Endothelial cell of umbilical vein (primary cell): ENCODE data around the gene DYNLT5. TPM values are rescaled to one million over a fixed set of nuclear protein-coding genes. Genes with fewer than 3 reads are reported as not detected.

Source experiments
- BruUV-seq: library from RNA; stranded (reverse); fragments of 400-500 nt; replicated peaks from 2 replicates; lab custom pipeline; 2021; lab: Mats Ljungman, UMichigan
- CTCF ChIA-PET: fragments of 300-600, 350-600 bp; sonication (Branson Sonifier 250); formaldehyde crosslinking; loops from one replicate; lab custom pipeline; 2021; ENCODE audit warnings: antibody characterized with exemption, inconsistent platforms; lab: Charles Lee
- POLR2A ChIA-PET: fragments of 300-600, 350-600 bp; sonication (Branson Sonifier 250); formaldehyde crosslinking; loops from one replicate; lab custom pipeline; 2021; ENCODE audit warnings: antibody characterized with exemption, inconsistent platforms; lab: Charles Lee
- DNase-seq: peaks from one replicate; pipeline ENCODE4 v3.0.0-alpha.2; 2011; ENCODE audit warnings: low read depth, low spot score
- FAIRE-seq: peaks from 2 replicates; lab custom pipeline; 2011; peaks lifted over from hg19 to GRCh38; lab: Jason Lieb, UNC
- H2AFZ ChIP-seq: 2 replicates; pipeline ENCODE4 v1.6.0; 2012; ENCODE audit warnings: low read depth, low read length, control low read depth, inconsistent platforms
- H3K27ac ChIP-seq: 2 replicates; pipeline ENCODE4 v1.5.1; 2011; ENCODE audit warnings: low read depth, mild to moderate bottlenecking, control low read depth, low read length, moderate library complexity; ENCODE audit not compliant: insufficient read depth
- H3K27me3 ChIP-seq, 2 experiments: 2 replicates each; pipeline versions ENCODE4 v1.6.0 to v1.6.1; 2011; ENCODE audit warnings: low read length in 2 of 2, mixed read lengths in 1 of 2; ENCODE audit not compliant: control insufficient read depth in 2 of 2, insufficient read depth in 2 of 2
- H3K36me3 ChIP-seq, 2 experiments: 2 replicates in 1 of 2; 3 replicates in 1 of 2; pipeline ENCODE4 v1.5.1; 2011; ENCODE audit warnings: low read length in 2 of 2, mild to moderate bottlenecking in 1 of 2, moderate library complexity in 1 of 2; ENCODE audit not compliant: control insufficient read depth in 2 of 2, insufficient read depth in 2 of 2; ENCODE audit errors: extremely low read depth in 1 of 2
- H3K4me1 ChIP-seq: 3 replicates; pipeline ENCODE4 v1.5.1; 2011; ENCODE audit warnings: mild to moderate bottlenecking, low read length; ENCODE audit not compliant: control insufficient read depth, insufficient read depth; ENCODE audit errors: extremely low read depth
- H3K4me2 ChIP-seq: 2 replicates; pipeline ENCODE4 v1.6.1; 2011; ENCODE audit warnings: low read length, control low read depth, mixed read lengths; ENCODE audit not compliant: insufficient read depth
- H3K4me3 ChIP-seq, 3 experiments: fragments of 200-600 bp in 1 of 3; sonication (generic), shearing (Covaris generic) in 1 of 3; replicated peaks in 1 of 3; 2 replicates each; pipeline ENCODE4 v1.5.1; 2011 to 2016; ENCODE audit warnings: control low read depth in 3 of 3, low read length in 3 of 3, mild to moderate bottlenecking in 2 of 3, inconsistent platforms in 1 of 3, low read depth in 1 of 3, moderate library complexity in 1 of 3; ENCODE audit not compliant: insufficient read depth in 1 of 3
- H3K79me2 ChIP-seq: 2 replicates; pipeline ENCODE4 v1.6.0; 2012; ENCODE audit warnings: low read length, inconsistent platforms; ENCODE audit not compliant: control insufficient read depth, insufficient read depth
- H3K9ac ChIP-seq: replicated peaks from 2 replicates; pipeline ENCODE3; 2011; ENCODE audit warnings: low read length, control low read depth; ENCODE audit not compliant: insufficient read depth; ENCODE audit errors: extremely low read depth
- H3K9me1 ChIP-seq: replicated peaks from 3 replicates; pipeline ENCODE4 v1.6.0; 2011; ENCODE audit warnings: mild to moderate bottlenecking, low read length; ENCODE audit not compliant: control insufficient read depth, insufficient read depth; ENCODE audit errors: extremely low read depth
- H3K9me3 ChIP-seq: replicated peaks from 2 replicates; pipeline ENCODE4 v1.5.1; 2012; ENCODE audit warnings: low read length, inconsistent platforms; ENCODE audit not compliant: control insufficient read depth, insufficient read depth
- H4K20me1 ChIP-seq: replicated peaks from 2 replicates; pipeline ENCODE3; 2011; ENCODE audit warnings: mild to moderate bottlenecking, low read length; ENCODE audit not compliant: control insufficient read depth, insufficient read depth; ENCODE audit errors: extremely low read depth
- CTCF ChIP-seq, 2 donors: IDR thresholded peaks; 1 replicate in 1 of 2; 2 replicates in 1 of 2; pipeline ENCODE4 v1.5.1; 2011; ENCODE audit warnings: low read length in 2 of 2, mild to moderate bottlenecking in 2 of 2, moderate library complexity in 2 of 2, control low read depth in 1 of 2, inconsistent platforms in 1 of 2, low read depth in 1 of 2; ENCODE audit not compliant: insufficient read depth in 1 of 2; ENCODE audit errors: extremely low read depth in 1 of 2
- EZH2 ChIP-seq: IDR thresholded peaks from 2 replicates; pipeline ENCODE4 v1.6.1; 2012; ENCODE audit warnings: borderline replicate concordance, low read depth, mild to moderate bottlenecking, moderate library complexity, low read length, inconsistent platforms; ENCODE audit not compliant: severe bottlenecking
- FOS ChIP-seq: IDR thresholded peaks from 2 replicates; pipeline ENCODE4 v1.6.1; 2011; ENCODE audit warnings: mild to moderate bottlenecking, low read length, moderate library complexity, borderline replicate concordance; ENCODE audit not compliant: insufficient read depth
- GATA2 ChIP-seq: IDR thresholded peaks from 2 replicates; pipeline ENCODE4 v1.7.0; 2011; ENCODE audit warnings: low read depth, mild to moderate bottlenecking, moderate library complexity, mixed read lengths, low read length; ENCODE audit not compliant: insufficient read length, insufficient read depth
- JUN ChIP-seq: IDR thresholded peaks from 2 replicates; pipeline ENCODE4 v1.6.1; 2011; ENCODE audit warnings: borderline replicate concordance, low read depth; ENCODE audit not compliant: insufficient read length, insufficient read depth
- MAX ChIP-seq: IDR thresholded peaks from 2 replicates; pipeline ENCODE4 v1.6.1; 2011; ENCODE audit not compliant: insufficient read depth, insufficient read length
- MYC ChIP-seq: IDR thresholded peaks from one replicate; pipeline ENCODE4 v1.6.1; 2011; ENCODE audit warnings: mild to moderate bottlenecking, low read depth, low read length
- POLR2AphosphoS5 ChIP-seq: IDR thresholded peaks from 2 replicates; pipeline ENCODE4 v1.6.1; 2012; ENCODE audit warnings: low read depth, mild to moderate bottlenecking, control low read depth, low read length, moderate library complexity; ENCODE audit not compliant: insufficient read depth
- dilution Hi-C: fragments of 300-500 bp; cut with MboI; formaldehyde crosslinking; loops from one replicate; pipeline ENCODE4 v1.15.0; 2019; ENCODE audit warnings: low sequenced_read_pairs; ENCODE audit not compliant: extremely low pct_ligation_motif_present
- intact Hi-C: fragments of 100-400 bp; cut with micrococcal nuclease; formaldehyde crosslinking; loops from one replicate; pipeline ENCODE4 v1.10.0; 2022
- polyA plus RNA-seq, 4 experiments: library from polyadenylated mRNA; depleted of rRNA in 3 of 4; stranded (reverse) in 3 of 4; unstranded in 1 of 4; fragments of >200 nt; gene quantifications; 2 replicates each; pipeline versions ENCODE4 v1.2.1 to v1.2.3, GENCODE V29; 2011 to 2012; ENCODE audit warnings: missing spikeins in 1 of 4
- total RNA-seq: library from RNA; stranded (reverse); gene quantifications from 2 replicates; pipeline ENCODE4 v1.2.3, GENCODE V29; 2021

Gene DYNLT5
- total and polyA plus RNA-seq, 2 donors (not counting 3 experiments of a cell fraction or from before 2014, with no cell fraction given): 4.0 to 4.5 TPM

- CTCF ChIA-PET: interaction anchor here (0.7 to 1.6 kb wide), 4 partner anchors 14 to 743 kb away, joined by 3 to 5 read pairs (median 4); no protein-coding TSS in a partner anchor
- H3K4me2 ChIP-seq: no peak overlapping the region
- H3K79me2 ChIP-seq: no peaks in the 10 kb centered on the region
- dilution Hi-C loops (no loop called here), intact Hi-C loops (loop anchor here (10.0 kb wide), 1 partner anchor 803 kb away; no protein-coding TSS in a partner anchor)
- no peaks in the 10 kb centered on the region for H3K9me3 ChIP-seq
- no peak overlapping the region for H3K4me3 ChIP-seq
- no peak overlapping the region for H2AFZ ChIP-seq
- H3K9me1 ChIP-seq: no peaks in the 10 kb centered on the region
- no peak overlapping the region for H3K9ac ChIP-seq
- POLR2A ChIA-PET: no interaction called here
- no peak overlapping the region for H3K27ac ChIP-seq
- H3K4me1 ChIP-seq: peaks cover 2% of the 10 kb centered on the region
- no peaks in the 10 kb centered on the region for H3K36me3 ChIP-seq
- no TSS peak for BruUV-seq
- no peak for FAIRE-seq
- no peak for DNase-seq
- TF ChIP-seq FOS (no peak), EZH2 (no peak), POLR2AphosphoS5 (no peak), MAX (no peak), JUN (no peak), GATA2 (no peak), MYC (no peak), CTCF (IDR thresholded peaks at IDR 0.05; ENCODE audit: extremely low read depth in 1 of 2, insufficient read depth in 1 of 2, low read depth in 1 of 2, low read length in 2 of 2) (no peak)
- H4K20me1 ChIP-seq: no peaks in the 10 kb centered on the region
- no peaks in the 10 kb centered on the region for H3K27me3 ChIP-seq
These were observed 5.5 kb downstream of the DYNLT5 start for GRCh38 chr1:66757722-66758240.
